DMS53 treated with DMSO at 0.1 percent for 48 hours (cell line): ENCODE measurements around the gene KIF21B.

Experiments used
- DNase-seq: peaks from one replicate; lab custom pipeline; 2025; ENCODE audit not compliant: unreplicated experiment; lab: John Stamatoyannopoulos, UW

The KIF21B gene

GRCh38 chr1:201020040-201020591 lies 3.4 kb downstream of the KIF21B start:
- DNase-seq = no peak

- peak; percentile 24 for DNase-seq
Observed at GRCh38 chr1:201019321-201019977, 4.1 kb downstream of the KIF21B start.

- DNase-seq = no peak
Observed at GRCh38 chr1:201017828-201018163, 5.7 kb downstream of the KIF21B start.

GRCh38 chr1:201016943-201017827 lies 6.3 kb downstream of the KIF21B start:
- no peak for DNase-seq

DNA sequence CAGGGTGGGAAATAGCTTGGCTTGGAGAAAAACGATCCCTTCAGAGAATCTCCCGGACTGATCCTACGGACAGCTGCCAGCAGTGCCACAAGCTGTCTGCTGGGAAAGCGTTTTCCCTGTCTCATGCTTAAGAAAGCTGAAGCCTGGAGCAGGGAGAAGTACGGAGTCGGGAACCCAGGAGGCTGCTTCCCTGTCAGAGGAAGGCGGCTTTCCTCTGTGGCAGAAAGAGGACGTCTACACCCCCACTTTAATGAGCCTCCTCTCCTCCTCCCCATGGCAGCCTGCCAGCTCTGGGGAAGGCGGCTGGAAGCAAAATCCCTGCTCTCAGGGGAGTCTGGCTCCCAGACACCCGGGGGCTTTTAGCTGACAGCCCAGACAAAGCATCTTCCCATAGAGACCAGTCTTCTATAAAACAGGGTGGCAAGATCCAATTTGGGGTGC lies 7.3 kb downstream of the KIF21B start:
- DNase-seq = no peak

GRCh38 chr1:201015551-201016091 lies 7.9 kb downstream of the KIF21B start:
- DNase-seq = no peak

- no peak for DNase-seq
Observed at GRCh38 chr1:201014816-201015200, 8.7 kb downstream of the KIF21B start.

DNA sequence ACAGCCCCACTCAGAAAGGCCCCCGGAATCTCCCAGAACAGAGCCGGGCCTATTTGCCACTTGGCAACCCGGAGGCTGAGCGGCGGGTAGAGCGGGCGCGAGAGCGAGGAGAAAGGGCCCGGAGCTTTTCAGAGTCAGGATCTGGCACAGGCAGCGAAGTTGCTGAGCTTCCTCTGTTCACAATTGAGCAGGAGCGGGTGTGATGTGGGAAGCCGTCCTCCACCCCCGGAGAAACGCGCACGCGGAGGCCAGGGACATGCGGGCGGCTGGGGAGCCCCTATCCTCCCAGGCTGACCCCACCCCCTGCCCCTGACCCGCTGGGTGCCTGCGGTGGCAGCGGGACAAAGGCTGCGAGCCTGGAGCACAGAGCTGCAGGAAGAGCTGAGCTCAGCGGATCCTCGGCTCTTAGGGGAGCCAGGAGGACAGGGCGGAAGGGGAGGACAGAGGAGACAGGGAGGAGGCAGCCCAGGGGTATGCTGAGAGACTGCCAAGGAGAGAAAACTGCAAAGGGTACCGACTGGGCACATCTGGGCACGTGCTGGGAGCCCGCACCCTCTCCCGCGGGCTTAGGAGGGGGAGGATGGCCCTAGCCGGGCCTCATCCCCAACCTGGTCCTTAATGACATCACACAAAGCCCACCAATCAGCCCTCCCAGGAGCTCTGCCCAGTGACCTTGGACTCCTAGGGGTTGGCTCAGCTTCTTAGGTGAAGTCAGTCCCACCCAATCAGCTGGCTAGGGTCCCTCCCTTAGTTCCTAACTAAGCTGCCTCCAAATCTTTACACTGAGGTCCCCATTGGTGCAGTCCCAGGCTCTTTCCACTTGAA lies 9.3 kb downstream of the KIF21B start:
- DNase-seq = no peak

GRCh38 chr1:201013031-201013485 lies 10.5 kb downstream of the KIF21B start:
- DNase-seq = no peak

GRCh38 chr1:201011616-201012015 lies 11.9 kb downstream of the KIF21B start:
- DNase-seq = no peak

DNA sequence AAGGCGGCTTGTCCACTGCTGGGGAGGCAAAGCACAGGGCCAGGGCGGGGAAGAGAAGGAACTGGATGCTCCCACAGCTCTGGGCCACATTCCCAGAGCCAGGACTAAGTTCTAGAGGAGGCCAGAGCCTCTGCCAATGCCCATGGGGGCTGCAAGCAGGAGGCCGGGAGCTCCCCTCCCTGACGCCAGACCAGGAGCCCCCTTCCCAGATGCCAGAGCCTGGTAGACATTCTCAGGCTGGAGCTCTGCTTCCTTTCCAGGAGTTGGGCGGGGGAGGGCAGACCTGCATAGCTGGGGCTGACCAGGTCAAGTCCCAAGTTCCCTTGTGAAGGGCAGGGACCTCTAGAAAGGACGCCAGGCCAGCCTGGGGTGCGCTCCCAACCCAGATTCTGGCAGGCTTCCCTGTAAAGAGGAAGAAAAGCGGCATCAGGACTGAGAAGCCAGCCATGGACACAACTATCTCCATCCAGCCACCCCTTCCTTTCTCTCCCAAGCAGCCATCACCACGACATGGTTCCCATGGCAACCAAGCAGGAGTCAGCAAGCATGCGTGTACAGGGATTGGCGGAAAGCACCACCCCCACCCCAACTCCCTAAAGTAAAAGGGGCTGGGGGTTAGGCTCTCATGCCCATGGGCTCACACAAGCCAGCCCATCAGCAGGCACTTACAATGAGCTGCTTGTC lies 13.4 kb downstream of the KIF21B start:
- no peak for DNase-seq

DNA sequence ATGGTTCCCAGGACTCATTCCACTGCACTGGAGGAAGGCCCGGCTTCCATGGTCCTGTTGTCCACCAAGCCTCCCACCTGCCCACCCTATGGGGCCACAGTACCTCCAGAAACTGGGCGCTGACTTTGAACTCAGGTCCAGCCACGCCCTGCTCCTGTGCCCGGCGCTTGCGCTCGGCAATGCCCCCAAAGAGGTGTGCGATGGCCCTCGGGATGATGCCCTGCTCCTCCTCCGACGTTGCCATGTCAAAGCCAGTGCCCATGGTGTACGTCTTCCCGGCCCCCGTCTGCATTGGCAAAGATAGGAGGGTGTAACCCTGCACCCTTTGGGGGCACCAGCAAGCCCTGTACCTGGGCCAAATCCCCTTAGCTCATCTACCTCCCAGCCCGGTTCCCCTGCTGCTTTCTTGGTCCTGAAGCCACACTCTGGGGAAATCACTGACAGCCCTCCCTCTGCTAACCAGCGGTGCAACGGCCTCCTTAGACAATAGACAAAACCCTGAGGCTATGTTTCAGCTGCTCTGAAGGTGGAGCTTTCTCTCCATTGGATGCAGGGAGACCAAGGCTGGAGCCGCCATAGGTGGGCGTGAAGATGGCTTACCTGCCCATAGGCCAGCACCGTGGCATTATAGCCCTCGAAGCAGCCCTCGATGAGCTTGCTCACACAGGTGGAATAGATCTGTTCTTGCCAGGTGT lies 14.7 kb downstream of the KIF21B start:
- no peak for DNase-seq

- no peak for DNase-seq
Observed at GRCh38 chr1:201007481-201007880, 16.0 kb downstream of the KIF21B start.

- DNase-seq = peak; percentile 12
Observed at GRCh38 chr1:201006450-201006849, 17.1 kb downstream of the KIF21B start.

DNA sequence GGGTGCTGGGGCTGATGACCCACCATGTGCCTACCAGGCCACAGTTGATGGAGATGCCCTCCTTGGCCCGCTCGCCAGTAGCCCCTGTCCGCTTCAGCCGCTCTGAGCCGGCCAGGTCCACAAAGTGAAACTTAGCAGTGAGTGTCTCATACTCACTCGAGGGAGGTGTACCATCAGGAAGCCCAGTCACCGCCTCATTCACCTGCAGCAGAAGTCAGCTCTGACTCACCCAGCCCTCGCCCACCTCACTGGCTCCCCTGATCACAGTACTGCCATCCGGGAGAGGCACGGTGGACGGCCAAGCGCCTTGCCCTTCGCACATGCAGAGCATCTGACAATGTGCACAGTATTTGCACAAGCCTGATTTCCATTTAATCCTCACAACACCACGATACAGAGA lies 18.8 kb downstream of the KIF21B start:
- DNase-seq = no peak

- no peak for DNase-seq
Observed at GRCh38 chr1:201004154-201004553, 19.4 kb downstream of the KIF21B start.

DNA sequence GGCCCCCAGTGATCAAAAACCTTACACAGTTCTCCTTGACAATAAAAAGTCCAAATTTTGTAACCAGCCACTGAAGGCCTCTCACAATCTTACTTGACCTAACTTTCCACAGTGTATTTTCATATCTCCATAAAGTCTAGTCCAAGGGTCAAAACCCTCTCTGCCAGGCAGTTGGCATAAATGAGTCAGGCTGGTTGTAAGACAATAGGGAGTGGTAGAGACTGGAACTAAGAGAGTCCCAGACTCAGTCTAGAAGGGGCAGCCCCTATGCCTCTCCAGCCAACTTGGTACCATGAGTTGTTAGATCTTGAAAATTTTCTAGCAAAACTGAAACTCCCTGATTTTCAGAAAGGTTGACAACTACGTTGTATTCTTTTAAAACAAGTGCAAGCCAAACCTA lies 21.0 kb downstream of the KIF21B start:
- DNase-seq = no peak

DNA sequence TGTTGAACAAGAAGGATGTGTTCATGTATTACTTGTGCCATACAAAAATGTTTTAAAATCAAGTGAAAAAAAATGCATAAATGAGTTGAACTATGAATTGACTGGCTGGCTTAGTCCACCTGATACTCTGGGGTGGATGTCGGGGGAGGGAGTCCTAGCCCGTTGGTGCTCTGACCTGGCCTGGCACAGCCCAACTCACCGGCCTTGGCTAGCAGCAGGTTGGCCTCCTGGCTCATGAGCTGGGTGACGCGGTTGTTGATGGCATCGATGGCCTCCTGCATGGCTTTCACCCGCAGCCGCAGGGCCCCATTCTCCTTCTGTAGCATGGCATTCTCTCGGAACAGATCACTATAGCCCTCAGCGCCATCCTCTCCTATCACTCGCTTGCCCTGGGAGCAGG lies 21.6 kb downstream of the KIF21B start:
- DNase-seq = no peak

DNA sequence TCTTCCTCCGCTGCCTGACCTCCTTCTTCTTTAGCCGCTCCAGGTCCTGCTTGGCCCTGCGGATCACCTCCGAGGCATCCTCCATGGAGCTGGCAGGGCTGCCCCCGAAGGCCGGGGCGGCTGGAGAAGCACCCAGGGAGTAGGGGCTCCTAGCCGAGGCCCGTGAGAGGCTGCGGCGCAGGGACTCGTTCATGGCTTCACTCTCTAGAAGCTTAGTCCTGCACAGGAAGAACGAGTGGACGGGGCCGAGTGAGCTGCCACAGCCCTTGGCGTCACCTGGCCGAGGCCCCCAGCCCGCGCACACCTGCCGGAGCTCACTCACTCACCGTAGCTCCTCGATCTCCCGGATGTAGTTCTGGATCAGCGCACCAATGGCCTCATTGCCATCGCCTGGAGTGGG lies 23.1 kb downstream of the KIF21B start:
- no peak for DNase-seq

DNA sequence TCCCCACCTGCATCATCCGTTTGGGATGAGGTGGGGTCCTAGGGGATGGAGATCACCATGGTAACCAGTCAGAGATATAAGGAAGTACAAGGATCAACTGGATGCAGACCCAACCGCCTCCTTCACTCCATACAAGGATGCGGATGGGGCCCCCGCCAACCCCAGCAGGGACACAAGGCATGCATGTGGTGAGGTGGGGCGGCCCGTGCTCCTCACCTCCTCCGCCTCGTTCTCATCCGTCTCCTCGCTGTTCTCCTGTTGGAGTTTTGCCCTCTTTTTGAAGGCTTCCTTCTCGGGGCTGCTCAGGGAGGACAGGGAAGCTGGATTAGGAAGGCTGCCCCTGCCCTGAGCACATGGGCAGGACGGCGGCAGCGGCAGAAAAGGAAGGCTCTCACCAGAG lies 23.8 kb downstream of the KIF21B start:
- no peak for DNase-seq
